Neural progenitor cell (in vitro differentiated cells): ENCODE results near the gene CHMP6. TPM values are rescaled to one million over a fixed set of nuclear protein-coding genes. Genes with fewer than 3 reads are reported as not detected.
A peak's percentile ranks its signal among the peaks of the same experiment; 100 is the strongest.

Experiments
- DNase-seq: peaks from one replicate; pipeline ENCODE4 v3.0.0-alpha.2; 2016; ENCODE audit warnings: low spot score
- H2AFZ ChIP-seq: fragments of 200-600 bp; sonication (generic); replicated peaks from 2 replicates; pipeline ENCODE4 v1.6.1; 2016; ENCODE audit warnings: antibody characterized with exemption
- H3F3A ChIP-seq: fragments of 200-600 bp; sonication (generic); 2 replicates; pipeline ENCODE4 v1.6.1; 2016; ENCODE audit warnings: antibody characterized with exemption, low read depth
- H3K27ac ChIP-seq: fragments of 200-600 bp; sonication (generic); 2 replicates; pipeline ENCODE4 v1.5.1; 2016; ENCODE audit warnings: mild to moderate bottlenecking
- H3K27me3 ChIP-seq: fragments of 200-600 bp; sonication (generic); 2 replicates; pipeline ENCODE4 v1.6.1; 2016; ENCODE audit warnings: mild to moderate bottlenecking, moderate library complexity
- H3K36me3 ChIP-seq: fragments of 200-600 bp; sonication (generic); 2 replicates; pipeline ENCODE4 v1.5.1; 2016
- H3K4me1 ChIP-seq: fragments of 200-600 bp; sonication (generic); 2 replicates; pipeline ENCODE4 v1.6.1; 2016; ENCODE audit warnings: mixed run types
- H3K4me2 ChIP-seq: fragments of 200-600 bp; sonication (generic); 2 replicates; pipeline ENCODE4 v1.6.1; 2016
- H3K4me3 ChIP-seq: fragments of 200-600 bp; sonication (generic); 2 replicates; pipeline ENCODE4 v1.5.1; 2016
- H3K79me2 ChIP-seq: fragments of 200-600 bp; sonication (generic); 2 replicates; pipeline ENCODE4 v1.6.1; 2016; ENCODE audit warnings: low read depth
- H3K9ac ChIP-seq: fragments of 200-600 bp; sonication (generic); 2 replicates; pipeline ENCODE4 v1.6.1; 2016
- H3K9me3 ChIP-seq: fragments of 200-600 bp; sonication (generic); 2 replicates; pipeline ENCODE4 v1.5.1; 2016; ENCODE audit warnings: low read depth
- H4K20me1 ChIP-seq: fragments of 200-600 bp; sonication (generic); 2 replicates; pipeline ENCODE4 v1.6.1; 2016; ENCODE audit warnings: low read depth
- H3K27ac Mint-ChIP-seq: 3 replicates; pipeline ENCODE4 v1.8.0; 2021; ENCODE audit warnings: mixed read lengths
- H3K27me3 Mint-ChIP-seq: 2 replicates; pipeline ENCODE4 v1.8.0; 2022; ENCODE audit warnings: low read depth, mild to moderate bottlenecking, inconsistent platforms, moderate library complexity, mixed read lengths; ENCODE audit not compliant: insufficient read depth
- H3K36me3 Mint-ChIP-seq: 3 replicates; pipeline ENCODE4 v1.8.0; 2021; ENCODE audit warnings: mixed read lengths
- H3K4me1 Mint-ChIP-seq: 3 replicates; pipeline ENCODE4 v1.8.0; 2021; ENCODE audit warnings: mixed read lengths
- H3K4me3 Mint-ChIP-seq: 3 replicates; pipeline ENCODE4 v1.8.0; 2021; ENCODE audit warnings: mild to moderate bottlenecking, moderate library complexity, mixed read lengths
- H3K9me3 Mint-ChIP-seq: 3 replicates; pipeline ENCODE4 v1.8.0; 2020; ENCODE audit warnings: mixed read lengths
- CTCF ChIP-seq: fragments of 200-600 bp; sonication (generic); IDR thresholded peaks from 2 replicates; pipeline ENCODE4 v1.5.1; 2017; ENCODE audit warnings: antibody characterized with exemption, mild to moderate bottlenecking
- EZH2 ChIP-seq: fragments of 200-600 bp; sonication (generic); IDR thresholded peaks from 2 replicates; pipeline ENCODE4 v1.6.1; 2017; ENCODE audit warnings: antibody characterized with exemption, mild to moderate bottlenecking, moderate library complexity
- EZH2phosphoT487 ChIP-seq: fragments of 200-600 bp; sonication (generic); IDR thresholded peaks from 2 replicates; pipeline ENCODE4 v1.6.1; 2017; ENCODE audit warnings: antibody characterized with exemption
- total RNA-seq: library from RNA; depleted of rRNA; stranded (reverse); fragments of >200 nt; gene quantifications from 2 replicates; pipeline ENCODE4 v1.2.3, GENCODE V29; 2015; ENCODE audit warnings: low replicate concordance

Gene CHMP6
- total RNA-seq, 1 donor from 2014 or later, result 11.5 TPM

- Histone ChIP-seq H4K20me1 (no peaks in the 10 kb centered on the region), H3K36me3 (peaks cover 5% of the 10 kb centered on the region), H3K27ac (no peak overlapping the region), H3F3A (peaks cover 18% of the 10 kb centered on the region), H3K4me2 (no peak overlapping the region), H3K4me1 (peaks cover 20% of the 10 kb centered on the region), H3K4me3 (no peak overlapping the region), H3K9ac (no peak overlapping the region), H2AFZ (no peak overlapping the region), H3K79me2 (no peaks in the 10 kb centered on the region), H3K9me3 (no peaks in the 10 kb centered on the region), H3K27me3 (no peaks in the 10 kb centered on the region)
- Mint-ChIP-seq H3K9me3 (peaks cover 4% of the 10 kb centered on the region), H3K36me3 (peaks cover 8% of the 10 kb centered on the region), H3K4me3 (no peak overlapping the region), H3K27ac (no peak overlapping the region), H3K27me3 (peaks cover 6% of the 10 kb centered on the region), H3K4me1 (peaks cover 17% of the 10 kb centered on the region)
- no peak for DNase-seq
- TF ChIP-seq EZH2, result no peak
- no peak for TF ChIP-seq EZH2phosphoT487
- TF ChIP-seq CTCF, result no peak
These were observed 34.1 kb upstream of the CHMP6 start for GRCh38 chr17:80957461-80957941.

DNA sequence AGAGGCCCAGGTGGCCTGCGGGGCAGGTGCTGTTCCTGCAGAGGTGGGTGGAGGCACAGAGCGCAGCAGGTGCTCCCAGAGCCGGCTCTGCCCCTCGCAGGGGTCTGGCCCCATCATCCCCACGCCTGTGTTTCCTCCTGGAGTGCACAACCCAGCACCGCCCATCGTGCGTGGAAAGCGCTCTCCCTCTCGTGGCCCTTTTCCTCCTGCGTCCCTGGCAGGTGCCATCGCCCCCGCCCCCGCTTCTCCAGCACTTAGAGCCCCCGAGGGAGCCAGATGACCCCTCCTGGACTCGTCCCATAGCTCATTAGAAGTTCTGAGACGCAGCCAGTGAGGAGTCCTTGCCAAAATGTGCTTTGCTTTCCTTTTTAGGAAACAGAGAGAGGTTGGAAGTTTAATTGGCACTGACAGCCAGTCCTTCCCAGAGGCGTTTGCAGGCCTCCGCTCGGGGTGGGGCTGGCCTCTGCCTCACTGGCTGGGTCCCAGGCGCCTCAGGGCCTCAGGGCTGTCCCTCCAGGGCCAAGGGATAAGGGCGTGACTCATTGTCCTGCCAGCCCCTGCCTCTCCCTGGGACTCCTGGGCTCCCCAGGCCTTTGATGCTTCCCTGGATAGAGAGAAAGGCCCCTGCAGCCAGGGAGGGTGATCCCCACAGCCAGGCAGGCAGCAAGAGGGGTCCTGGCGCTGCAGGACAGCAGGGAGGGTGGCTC, 32.2 kb upstream of the CHMP6 start:
- H3F3A ChIP-seq, result peaks cover 18% of the 10 kb centered on the region
- H3K4me2 ChIP-seq, result no peak overlapping the region
- H3K27me3 ChIP-seq, result no peaks in the 10 kb centered on the region
- no peak overlapping the region for H3K9ac ChIP-seq
- H3K4me1 ChIP-seq, result peaks cover 28% of the 10 kb centered on the region
- no peaks in the 10 kb centered on the region for H4K20me1 ChIP-seq
- peaks cover 5% of the 10 kb centered on the region for H3K27me3 Mint-ChIP-seq
- no peak overlapping the region for H2AFZ ChIP-seq
- H3K27ac ChIP-seq, result no peak overlapping the region
- H3K4me3 ChIP-seq, result no peak overlapping the region
- no peak for DNase-seq
- peak overlapping the region; percentile 37 for H3K27ac Mint-ChIP-seq
- peaks cover 4% of the 10 kb centered on the region for H3K9me3 Mint-ChIP-seq
- H3K36me3 ChIP-seq, result peaks cover 5% of the 10 kb centered on the region
- H3K36me3 Mint-ChIP-seq, result peaks cover 9% of the 10 kb centered on the region
- TF ChIP-seq EZH2phosphoT487, result no peak
- no peak for TF ChIP-seq CTCF
- no peak for TF ChIP-seq EZH2
- no peaks in the 10 kb centered on the region for H3K9me3 ChIP-seq
- no peak overlapping the region for H3K4me3 Mint-ChIP-seq
- H3K79me2 ChIP-seq, result no peaks in the 10 kb centered on the region
- H3K4me1 Mint-ChIP-seq, result peaks cover 21% of the 10 kb centered on the region

DNA sequence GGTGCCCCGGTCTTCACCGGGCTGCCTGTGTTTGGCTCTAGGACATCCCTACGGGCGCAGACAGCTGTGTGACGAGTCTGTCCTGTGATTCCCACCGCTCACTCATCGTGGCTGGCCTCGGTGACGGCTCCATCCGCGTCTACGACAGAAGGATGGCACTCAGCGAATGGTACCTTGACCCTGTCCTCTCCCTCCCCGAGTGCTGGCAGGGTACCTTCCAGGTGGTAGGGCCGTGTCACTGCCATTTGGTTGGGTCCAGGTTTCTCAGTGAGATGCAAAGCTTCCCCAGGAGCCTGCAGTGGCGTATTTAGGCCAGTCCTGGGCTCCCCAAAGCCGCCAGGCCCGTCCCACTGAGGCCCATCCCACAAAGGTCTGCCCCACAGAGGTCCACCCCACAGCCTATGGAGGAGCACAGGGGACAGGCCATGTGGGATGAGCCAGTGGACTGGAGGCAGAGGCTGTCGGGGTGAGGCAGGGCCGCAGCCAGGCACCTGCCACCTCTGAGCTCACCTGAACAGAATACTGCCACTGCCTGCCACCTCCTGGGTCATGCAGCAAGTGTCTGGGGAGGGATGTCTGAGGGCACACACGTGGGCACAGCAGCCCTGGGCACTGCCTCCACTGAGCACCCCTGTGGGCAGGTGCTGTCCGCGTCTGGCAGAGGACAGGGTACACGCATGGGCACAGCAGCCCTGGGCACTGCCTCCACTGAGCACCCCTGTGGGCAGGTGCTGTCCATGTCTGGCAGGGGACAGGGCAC, 31.4 kb upstream of the CHMP6 start:
- peaks cover 5% of the 10 kb centered on the region for H3K27me3 Mint-ChIP-seq
- H3K4me1 Mint-ChIP-seq, result peaks cover 23% of the 10 kb centered on the region
- peaks cover 2% of the 10 kb centered on the region for H3K9me3 Mint-ChIP-seq
- no peak overlapping the region for H3K4me2 ChIP-seq
- no peaks in the 10 kb centered on the region for H3K27me3 ChIP-seq
- no peak overlapping the region for H3K27ac Mint-ChIP-seq
- H3K79me2 ChIP-seq, result no peaks in the 10 kb centered on the region
- H3K4me3 Mint-ChIP-seq, result no peak overlapping the region
- no peaks in the 10 kb centered on the region for H3K9me3 ChIP-seq
- no peak for DNase-seq
- peaks cover 2% of the 10 kb centered on the region for H3K36me3 ChIP-seq
- H3K27ac ChIP-seq, result no peak overlapping the region
- TF ChIP-seq EZH2, result no peak
- TF ChIP-seq EZH2phosphoT487, result no peak
- TF ChIP-seq CTCF, result no peak
- peaks cover 4% of the 10 kb centered on the region for H3K36me3 Mint-ChIP-seq
- H3F3A ChIP-seq, result peaks cover 15% of the 10 kb centered on the region
- no peak overlapping the region for H2AFZ ChIP-seq
- H4K20me1 ChIP-seq, result no peaks in the 10 kb centered on the region
- peaks cover 32% of the 10 kb centered on the region for H3K4me1 ChIP-seq
- H3K4me3 ChIP-seq, result no peak overlapping the region
- H3K9ac ChIP-seq, result no peak overlapping the region
